ACC112 (cell line): ENCODE measurements around the gene ZNF282.

Experiments
- H2AFZ ChIP-seq: fragments of 200-600 bp; sonication (generic); one replicate; pipeline ENCODE4 v1.6.0; 2017; ENCODE audit warnings: antibody characterized with exemption, low read length; ENCODE audit not compliant: unreplicated experiment
- H3K27ac ChIP-seq: fragments of 200-600 bp; sonication (generic); 2 replicates; pipeline ENCODE4 v1.5.1; 2014; ENCODE audit warnings: low read depth, mild to moderate bottlenecking, antibody characterized with exemption, low read length, moderate library complexity
- H3K27me3 ChIP-seq: fragments of 200-600 bp; sonication (generic); 2 replicates; pipeline ENCODE4 v1.6.1; 2014; ENCODE audit warnings: mild to moderate bottlenecking, antibody characterized with exemption, low read length, moderate library complexity, mixed read lengths; ENCODE audit not compliant: insufficient read depth
- H3K36me3 ChIP-seq: fragments of 200-600 bp; sonication (generic); 2 replicates; pipeline ENCODE4 v1.6.1; 2016; ENCODE audit warnings: mild to moderate bottlenecking, antibody characterized with exemption, low read length, moderate library complexity, mixed read lengths; ENCODE audit not compliant: insufficient read depth
- H3K4me1 ChIP-seq: fragments of 200-600 bp; sonication (generic); one replicate; pipeline ENCODE4 v1.6.1; 2016; ENCODE audit warnings: low read length, mixed read lengths; ENCODE audit not compliant: insufficient read depth, unreplicated experiment, control insufficient read depth
- H3K4me3 ChIP-seq: fragments of 200-600 bp; sonication (generic); 2 replicates; pipeline ENCODE4 v1.5.1; 2014; ENCODE audit warnings: mild to moderate bottlenecking, low read depth, low read length
- H3K79me2 ChIP-seq: fragments of 200-600 bp; sonication (generic); one replicate; pipeline ENCODE4 v1.6.0; 2016; ENCODE audit warnings: low read length; ENCODE audit not compliant: control insufficient read depth, unreplicated experiment, insufficient read depth

ZNF282 gene

DNA sequence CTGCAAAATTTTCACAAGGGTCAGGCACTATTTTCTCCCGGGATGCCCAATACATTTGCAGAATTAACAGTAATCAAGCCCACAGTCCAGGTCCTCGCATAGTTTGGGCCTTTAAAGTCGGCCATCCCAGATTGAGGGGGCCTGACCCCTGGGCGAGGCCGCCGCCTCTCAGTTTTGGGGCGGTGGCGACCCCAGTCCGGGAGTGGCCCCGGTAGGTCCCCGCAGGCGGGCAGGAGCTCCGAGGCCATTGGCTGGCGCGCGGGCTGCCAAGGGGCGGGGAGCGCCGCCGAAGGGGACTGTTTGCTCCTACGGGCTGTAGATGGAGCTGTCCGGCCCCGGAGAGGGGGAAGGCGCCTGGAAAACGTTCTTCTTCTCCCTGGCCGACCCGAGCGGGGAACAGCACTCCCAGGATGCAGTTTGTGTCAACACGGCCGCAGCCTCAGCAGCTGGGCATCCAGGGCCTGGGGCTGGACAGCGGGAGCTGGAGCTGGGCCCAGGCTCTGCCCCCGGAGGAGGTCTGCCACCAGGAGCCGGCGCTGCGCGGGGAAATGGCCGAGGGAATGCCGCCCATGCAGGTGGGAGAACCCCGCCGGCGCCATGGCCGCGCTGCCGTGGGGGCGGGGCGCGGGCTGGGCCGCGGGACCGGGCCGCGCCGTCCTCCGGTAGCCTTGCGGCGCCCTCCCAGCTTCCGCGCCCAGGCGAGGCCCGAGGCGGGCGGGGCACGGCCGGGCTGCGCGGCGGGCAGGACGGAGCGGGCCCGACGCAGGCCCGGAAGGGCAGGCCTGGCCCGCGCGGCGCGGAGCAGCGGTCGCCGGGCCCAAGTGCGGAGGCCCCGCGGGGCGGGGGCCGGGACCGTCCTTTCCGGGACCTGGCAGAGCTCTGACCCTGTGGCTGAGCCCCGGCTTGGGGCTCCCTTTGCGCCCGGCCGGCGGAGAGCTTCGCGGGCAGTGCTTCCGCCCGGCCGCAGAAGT lies at the start of gene ZNF282:
Gene ZNF282, plus strand, starts transcription at position 367 of the 971 bp plus-strand sequence. Its CDS starts 44 bp downstream, at position 411.
- H3K27ac ChIP-seq = peak within 1 kb of the TSS; percentile 69
- peaks cover 47% of the 10 kb centered on the region for H3K79me2 ChIP-seq
- peak within 1 kb of the TSS; percentile 92 for H2AFZ ChIP-seq
- H3K4me3 ChIP-seq = peak within 1 kb of the TSS; percentile 94
- H3K27me3 ChIP-seq = no peaks in the 10 kb centered on the region
- peaks cover 17% of the 10 kb centered on the region for H3K36me3 ChIP-seq
- peaks cover 22% of the 10 kb centered on the region for H3K4me1 ChIP-seq

DNA sequence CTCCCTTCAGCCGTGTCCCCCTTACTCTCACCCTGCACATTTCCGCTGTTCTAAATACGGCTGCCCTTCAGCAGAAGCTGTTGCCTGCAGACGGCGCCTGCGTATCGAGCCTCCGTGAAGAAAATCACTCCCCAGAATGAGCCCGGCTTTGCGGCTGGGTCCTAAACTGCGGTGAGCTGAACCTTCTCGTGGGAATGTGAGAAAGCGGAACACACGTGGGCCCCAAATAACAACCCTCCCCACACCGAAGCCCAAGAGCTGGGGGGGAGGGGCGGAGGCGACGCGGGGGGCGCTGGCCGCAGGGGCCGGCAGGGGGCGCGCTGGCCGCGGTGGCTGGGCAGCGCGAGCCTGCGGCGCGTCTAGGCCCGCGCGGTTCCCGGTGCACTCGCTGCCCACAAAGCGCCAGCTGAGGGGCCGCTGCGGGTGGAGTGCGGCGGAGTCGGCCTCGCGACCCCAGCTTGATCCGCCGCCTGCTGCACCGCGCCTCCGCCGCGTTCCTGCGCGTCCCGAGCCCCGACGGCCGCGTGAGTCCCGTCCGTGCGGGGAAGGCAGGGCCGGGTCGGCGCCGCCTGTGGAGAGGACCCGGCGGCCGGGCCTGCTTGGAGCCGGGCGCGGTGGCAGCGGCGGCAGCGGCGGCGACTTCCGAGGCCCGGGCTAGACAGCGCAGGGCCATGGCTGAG lies 48.1 kb upstream of the ZNF282 start, which contains the start of gene ZNF398:
Gene ZNF398, plus strand, starts transcription at position 382 of the 680 bp plus-strand sequence. Its CDS starts 290 bp downstream, at position 672.
- H2AFZ ChIP-seq = peak within 1 kb of the TSS; percentile 99

DNA sequence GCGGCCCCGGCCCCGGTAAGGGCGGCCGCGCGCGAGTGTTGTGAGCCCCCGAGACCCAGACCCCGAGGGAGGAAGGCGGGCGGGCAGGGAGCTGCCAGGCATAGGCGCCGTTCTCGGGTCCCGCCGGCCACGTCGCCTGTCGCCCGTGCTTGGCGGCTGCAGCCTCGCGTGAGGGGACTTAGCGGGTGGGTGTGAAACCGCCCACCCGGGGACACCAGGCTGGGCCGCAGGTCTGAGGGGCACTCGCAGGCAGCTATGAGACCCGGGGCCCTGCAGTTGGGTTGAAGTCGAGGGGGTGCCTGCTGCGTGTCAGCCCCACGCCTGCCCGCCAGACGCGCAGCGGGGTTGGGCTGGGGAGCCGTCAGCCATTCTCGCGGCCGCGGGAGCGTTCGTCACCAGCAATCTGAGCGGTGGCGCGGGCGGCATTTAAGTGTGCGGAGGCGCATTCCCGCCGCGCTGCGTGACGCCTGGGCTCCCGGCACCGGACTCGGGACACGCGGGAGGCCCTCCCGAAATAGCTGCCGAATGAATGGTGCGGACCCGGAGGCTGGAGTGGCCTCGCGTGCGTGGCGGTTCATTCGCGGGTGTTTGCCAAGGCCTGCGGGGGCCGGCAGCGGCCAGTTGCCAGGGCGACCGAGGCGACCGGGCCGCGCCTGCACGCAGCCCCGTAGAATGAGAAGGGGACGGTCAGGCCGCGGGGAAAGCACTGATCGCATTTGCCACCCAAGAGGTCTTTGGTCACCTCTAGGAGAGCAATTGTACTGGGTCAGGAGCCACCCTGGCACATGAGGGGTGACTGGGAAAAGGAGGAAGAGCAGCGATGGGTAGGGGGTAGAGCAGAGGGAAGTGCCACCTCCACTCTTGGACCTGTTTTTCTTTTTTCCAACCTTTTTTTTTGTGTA lies 47.3 kb upstream of the ZNF282 start:
- Histone ChIP-seq H3K36me3 (peaks cover 4% of the 10 kb centered on the region; the same call in 1 of the 2 replicates), H3K4me1 (no peaks in the 10 kb centered on the region), H3K27me3 (no peaks in the 10 kb centered on the region), H3K27ac (peak overlapping the region; percentile 68), H3K79me2 (peaks cover 50% of the 10 kb centered on the region), H3K4me3 (peak overlapping the region; percentile 100), H2AFZ (peak overlapping the region; percentile 99)

More for the DNA sequence above, 48.1 kb upstream of the ZNF282 start, which contains the start of gene ZNF398:
- H3K4me3 ChIP-seq = peak within 1 kb of the TSS; percentile 100
- H3K27ac ChIP-seq = peak within 1 kb of the TSS; percentile 68
- H3K27me3 ChIP-seq = no peaks in the 10 kb centered on the region
- no peaks in the 10 kb centered on the region for H3K4me1 ChIP-seq
- peaks cover 43% of the 10 kb centered on the region for H3K79me2 ChIP-seq
- peaks cover 4% of the 10 kb centered on the region; the same call in 1 of the 2 replicates for H3K36me3 ChIP-seq

DNA sequence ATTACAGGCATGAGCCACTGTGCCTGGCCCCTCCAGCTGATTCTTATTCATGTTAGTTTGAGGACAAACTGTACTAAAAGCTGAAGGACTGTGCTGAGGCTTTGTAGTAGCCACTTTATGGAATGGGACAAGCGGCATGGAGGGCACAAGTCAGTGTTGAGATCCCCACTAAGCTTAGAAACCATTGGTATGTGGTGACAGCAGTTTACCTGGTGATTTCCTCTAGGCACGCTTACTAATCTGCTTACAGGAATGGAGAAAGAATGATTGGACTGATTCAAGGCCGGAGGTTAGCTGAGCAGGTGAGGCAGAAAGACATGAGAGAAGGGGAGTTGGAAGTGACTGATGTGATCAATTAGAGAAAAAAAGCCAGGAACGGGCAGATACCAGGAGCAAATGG lies 44.4 kb upstream of the ZNF282 start:
- no peak overlapping the region for H3K27ac ChIP-seq
- H3K79me2 ChIP-seq = peaks cover 57% of the 10 kb centered on the region
- H2AFZ ChIP-seq = no peak overlapping the region
- H3K4me1 ChIP-seq = no peaks in the 10 kb centered on the region
- no peak overlapping the region for H3K4me3 ChIP-seq
- H3K27me3 ChIP-seq = no peaks in the 10 kb centered on the region
- H3K36me3 ChIP-seq = peaks cover 10% of the 10 kb centered on the region

DNA sequence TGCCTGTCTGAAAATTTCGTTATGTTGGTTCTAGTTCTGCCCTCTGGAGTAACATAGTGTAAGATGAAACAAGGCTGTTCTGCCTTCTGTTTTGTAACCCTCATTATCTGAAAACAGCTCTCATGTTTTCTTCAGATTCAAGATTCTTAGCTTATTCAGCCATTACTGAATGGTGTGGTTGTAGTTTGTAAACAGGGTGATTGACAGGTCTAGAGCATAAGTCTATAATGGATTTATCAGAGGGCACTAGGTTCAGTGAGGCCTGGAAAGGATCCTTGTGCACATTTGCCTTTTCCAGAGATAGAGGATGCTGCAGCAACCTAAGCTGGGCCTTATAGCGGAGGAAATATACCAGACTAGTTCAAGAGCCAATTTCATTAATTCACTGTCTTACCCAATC lies 42.0 kb upstream of the ZNF282 start:
- Histone ChIP-seq H3K79me2 (peaks cover 54% of the 10 kb centered on the region), H3K27ac (no peak overlapping the region), H3K4me3 (no peak overlapping the region), H3K36me3 (peaks cover 10% of the 10 kb centered on the region), H3K4me1 (no peaks in the 10 kb centered on the region), H3K27me3 (no peaks in the 10 kb centered on the region), H2AFZ (no peak overlapping the region)

DNA sequence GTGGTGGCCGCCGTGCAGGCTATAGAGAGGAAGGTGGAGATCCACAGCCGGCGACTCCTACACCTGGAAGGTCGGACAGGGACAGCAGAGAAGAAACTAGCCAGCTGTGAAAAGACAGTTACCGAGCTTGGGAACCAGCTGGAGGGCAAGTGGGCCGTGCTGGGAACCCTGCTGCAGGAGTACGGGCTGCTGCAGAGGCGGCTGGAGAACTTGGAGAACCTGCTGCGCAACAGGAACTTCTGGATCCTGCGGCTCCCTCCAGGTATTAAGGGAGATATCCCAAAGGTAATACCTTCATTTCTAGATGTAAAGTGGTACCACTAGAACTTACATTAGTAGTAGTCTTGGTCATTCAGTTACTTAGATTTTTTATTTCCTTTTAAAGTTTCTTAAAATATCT lies 41.3 kb upstream of the ZNF282 start:
- Histone ChIP-seq H3K79me2 (peaks cover 49% of the 10 kb centered on the region), H3K36me3 (peaks cover 10% of the 10 kb centered on the region), H3K27ac (no peak overlapping the region), H3K4me3 (no peak overlapping the region), H3K4me1 (no peaks in the 10 kb centered on the region), H3K27me3 (no peaks in the 10 kb centered on the region), H2AFZ (no peak overlapping the region)

DNA sequence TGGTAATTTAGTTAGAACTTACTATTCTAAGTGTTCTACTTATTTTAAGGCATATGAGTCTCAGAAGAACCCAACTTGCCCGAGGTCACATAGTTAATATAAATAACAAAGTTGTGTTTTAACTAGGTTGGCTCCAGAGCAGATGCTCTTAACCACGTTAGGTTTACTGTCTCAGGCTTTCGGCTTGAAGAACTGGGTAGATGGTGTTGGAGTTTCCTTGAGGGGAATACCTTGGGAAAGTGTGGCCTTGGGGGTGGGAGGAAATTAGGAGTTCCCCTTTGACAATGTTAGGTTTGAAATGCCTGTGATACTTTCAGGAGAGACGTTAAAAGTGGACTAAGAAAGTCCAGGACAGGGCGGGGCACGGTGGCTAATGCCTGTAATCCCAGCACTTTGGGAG lies 38.4 kb upstream of the ZNF282 start:
- Histone ChIP-seq H3K4me3 (no peak overlapping the region), H3K27me3 (no peaks in the 10 kb centered on the region), H3K4me1 (peaks cover 15% of the 10 kb centered on the region), H3K27ac (no peak overlapping the region), H2AFZ (no peak overlapping the region), H3K36me3 (peaks cover 7% of the 10 kb centered on the region), H3K79me2 (peaks cover 27% of the 10 kb centered on the region)

DNA sequence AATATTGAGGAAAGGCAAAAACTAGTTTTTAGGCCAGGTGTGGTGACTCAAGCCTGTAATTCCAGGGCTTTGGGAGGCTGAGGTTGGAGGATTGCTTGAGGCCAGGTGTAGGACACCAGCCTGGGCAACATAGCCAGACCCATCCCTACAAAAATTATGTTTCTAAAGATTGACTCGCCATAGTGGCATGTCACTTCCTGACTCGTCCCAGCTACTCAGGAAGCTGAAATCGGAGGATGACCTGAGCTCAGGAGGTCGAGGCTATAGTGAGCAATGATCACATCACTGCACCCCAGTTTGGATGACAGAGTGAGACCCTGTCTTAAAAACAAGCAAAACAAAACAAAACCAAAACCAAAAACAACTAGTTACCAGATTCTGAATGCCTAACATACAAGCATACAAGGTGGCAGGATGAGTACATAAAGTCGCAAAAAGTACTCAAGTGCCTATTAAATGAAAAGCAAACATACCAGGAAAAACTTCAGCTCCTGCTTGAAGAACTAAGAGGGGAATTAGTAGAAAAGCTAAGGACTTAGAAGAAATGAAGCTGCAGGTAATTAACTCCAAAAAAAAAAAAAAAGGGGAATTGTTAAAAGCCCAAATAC lies 34.0 kb upstream of the ZNF282 start:
- H3K27me3 ChIP-seq = no peaks in the 10 kb centered on the region
- peak overlapping the region; percentile 43 for H3K27ac ChIP-seq
- peaks cover 15% of the 10 kb centered on the region for H3K4me1 ChIP-seq
- H2AFZ ChIP-seq = no peak overlapping the region
- peaks cover 16% of the 10 kb centered on the region for H3K79me2 ChIP-seq
- H3K4me3 ChIP-seq = peak overlapping the region; percentile 13; the same call in 1 of the 2 replicates
- H3K36me3 ChIP-seq = peaks cover 9% of the 10 kb centered on the region; the same call in 1 of the 2 replicates

DNA sequence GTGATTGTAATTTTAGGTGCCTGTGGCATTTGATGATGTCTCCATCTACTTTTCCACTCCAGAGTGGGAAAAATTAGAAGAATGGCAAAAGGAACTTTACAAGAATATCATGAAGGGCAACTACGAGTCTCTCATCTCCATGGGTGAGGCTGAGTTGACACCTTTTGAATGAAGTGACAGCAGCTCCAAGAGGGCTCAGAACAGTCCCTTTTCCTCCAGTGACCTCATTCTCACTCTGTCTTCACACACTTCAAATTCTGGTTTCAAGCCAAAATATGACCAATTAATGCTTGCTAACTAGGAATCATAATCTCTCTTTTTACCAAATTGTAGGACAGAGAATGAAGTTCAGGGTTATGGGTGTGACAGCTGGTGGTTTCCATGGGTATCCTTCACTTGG lies 29.2 kb upstream of the ZNF282 start:
- H3K27me3 ChIP-seq = no peaks in the 10 kb centered on the region
- H3K36me3 ChIP-seq = peaks cover 29% of the 10 kb centered on the region
- H3K4me3 ChIP-seq = no peak overlapping the region
- no peak overlapping the region for H2AFZ ChIP-seq
- no peak overlapping the region for H3K27ac ChIP-seq
- peaks cover 4% of the 10 kb centered on the region for H3K79me2 ChIP-seq
- peaks cover 5% of the 10 kb centered on the region for H3K4me1 ChIP-seq
